ENCODE data around the gene PZP.

PZP gene

GRCh38 chr12:9115731-9116559 lies 92.2 kb downstream of the PZP start, which contains the start of gene A2M:
A2M (minus strand) TSS chr12:9115919; CDS start chr12:9115849, 70 bp downstream.
- no peak within 1 kb of the TSS for H3K4me3 ChIP-seq (ENCODE audit: low read depth, low read length)
- H2AK5ac ChIP-seq (ENCODE audit: low read length): no peak within 1 kb of the TSS
- no peak within 1 kb of the TSS for H2BK120ac ChIP-seq (ENCODE audit: insufficient read depth, low read length, poor library complexity)
- no peak for DNase-seq
- H3K27ac ChIP-seq (ENCODE audit: low read depth, low read length): no peak within 1 kb of the TSS
- H3K18ac ChIP-seq (ENCODE audit: low read length): no peak within 1 kb of the TSS
- H3K4me2 ChIP-seq (ENCODE audit: low read length): no peak within 1 kb of the TSS
- H3K79me1 ChIP-seq (ENCODE audit: low read length): no peaks in the 10 kb centered on the region
- no peak within 1 kb of the TSS for H2AFZ ChIP-seq (ENCODE audit: insufficient read depth, low read length, poor library complexity)
- H4K8ac ChIP-seq (ENCODE audit: low read depth, low read length): no peak within 1 kb of the TSS
- H3K23ac ChIP-seq (ENCODE audit: low read length): no peak within 1 kb of the TSS
- no peaks in the 10 kb centered on the region for H3K27me3 ChIP-seq (ENCODE audit: insufficient read depth, low read length)
- H3K4ac ChIP-seq (ENCODE audit: low read depth, low read length): no peak within 1 kb of the TSS
- H3K14ac ChIP-seq (ENCODE audit: low read length): no peak within 1 kb of the TSS
- H3K9me3 ChIP-seq (ENCODE audit: insufficient read depth, low read depth, low read length): no peaks in the 10 kb centered on the region
- WGBS (ENCODE audit: extremely low coverage, insufficient coverage, insufficient read length): 100% methylated on average over 2 of the region's 9 CpGs
- no peak within 1 kb of the TSS for H3K9ac ChIP-seq (ENCODE audit: low read length)
- H2BK12ac ChIP-seq (ENCODE audit: low read length): no peak within 1 kb of the TSS
- no peak within 1 kb of the TSS for H4K12ac ChIP-seq (ENCODE audit: low read depth, low read length)
- no peak within 1 kb of the TSS for H2BK5ac ChIP-seq (ENCODE audit: low read depth, low read length, poor library complexity)
- H4K91ac ChIP-seq (ENCODE audit: low read depth, low read length): no peak within 1 kb of the TSS
- H3K36me3 ChIP-seq (ENCODE audit: control insufficient read depth in 1 of 2, insufficient read depth in 2 of 2, low read length in 2 of 2): no peaks in the 10 kb centered on the region
- no peaks in the 10 kb centered on the region for H3K79me2 ChIP-seq (ENCODE audit: control insufficient read depth, insufficient read depth, low read length, poor library complexity)
- no peaks in the 10 kb centered on the region for H3K4me1 ChIP-seq (ENCODE audit: control insufficient read depth in 1 of 2, insufficient read depth in 2 of 2, low read length in 2 of 2)

- Histone ChIP-seq H3K79me2 (ENCODE audit: control insufficient read depth, insufficient read depth, low read length, poor library complexity) (no peaks in the 10 kb centered on the region), H3K4me1 (ENCODE audit: control insufficient read depth in 1 of 2, insufficient read depth in 2 of 2, low read length in 2 of 2) (no peaks in the 10 kb centered on the region), H4K12ac (ENCODE audit: low read depth, low read length) (no peak overlapping the region), H4K8ac (ENCODE audit: low read depth, low read length) (no peak overlapping the region), H3K4ac (ENCODE audit: low read depth, low read length) (no peak overlapping the region), H3K18ac (ENCODE audit: low read length) (no peak overlapping the region), H2BK5ac (ENCODE audit: low read depth, low read length, poor library complexity) (no peak overlapping the region), H3K9ac (ENCODE audit: low read length) (no peak overlapping the region), H2AFZ (ENCODE audit: insufficient read depth, low read length, poor library complexity) (no peak overlapping the region), H3K36me3 (ENCODE audit: control insufficient read depth in 1 of 2, insufficient read depth in 2 of 2, low read length in 2 of 2) (no peaks in the 10 kb centered on the region), H2AK5ac (ENCODE audit: low read length) (no peak overlapping the region), H3K27me3 (ENCODE audit: insufficient read depth, low read length) (no peaks in the 10 kb centered on the region), H3K9me3 (ENCODE audit: insufficient read depth, low read depth, low read length) (no peaks in the 10 kb centered on the region), H4K91ac (ENCODE audit: low read depth, low read length) (no peak overlapping the region), H3K23ac (ENCODE audit: low read length) (no peak overlapping the region), H2BK12ac (ENCODE audit: low read length) (no peak overlapping the region), H3K79me1 (ENCODE audit: low read length) (no peaks in the 10 kb centered on the region), H3K14ac (ENCODE audit: low read length) (no peak overlapping the region), H3K27ac (ENCODE audit: low read depth, low read length) (no peak overlapping the region), H2BK120ac (ENCODE audit: insufficient read depth, low read length, poor library complexity) (no peak overlapping the region), H3K4me2 (ENCODE audit: low read length) (no peak overlapping the region), H3K4me3 (ENCODE audit: low read depth, low read length) (no peak overlapping the region)
- DNase-seq: peak in 1 of 2 donors; percentile 40
Measured at GRCh38 chr12:9114946-9115345, 93.2 kb downstream of the PZP start.

- Histone ChIP-seq H3K23ac (ENCODE audit: low read length) (no peak overlapping the region), H2AFZ (ENCODE audit: insufficient read depth, low read length, poor library complexity) (no peak overlapping the region), H3K18ac (ENCODE audit: low read length) (no peak overlapping the region), H2BK120ac (ENCODE audit: insufficient read depth, low read length, poor library complexity) (no peak overlapping the region), H3K4me1 (ENCODE audit: control insufficient read depth in 1 of 2, insufficient read depth in 2 of 2, low read length in 2 of 2) (no peaks in the 10 kb centered on the region), H3K14ac (ENCODE audit: low read length) (no peak overlapping the region), H3K9me3 (ENCODE audit: insufficient read depth, low read depth, low read length) (no peaks in the 10 kb centered on the region), H3K36me3 (ENCODE audit: control insufficient read depth in 1 of 2, insufficient read depth in 2 of 2, low read length in 2 of 2) (no peaks in the 10 kb centered on the region), H3K4ac (ENCODE audit: low read depth, low read length) (no peak overlapping the region), H3K9ac (ENCODE audit: low read length) (no peak overlapping the region), H3K27ac (ENCODE audit: low read depth, low read length) (no peak overlapping the region), H3K4me2 (ENCODE audit: low read length) (no peak overlapping the region), H2BK5ac (ENCODE audit: low read depth, low read length, poor library complexity) (no peak overlapping the region), H3K79me1 (ENCODE audit: low read length) (no peaks in the 10 kb centered on the region), H4K8ac (ENCODE audit: low read depth, low read length) (no peak overlapping the region), H2BK12ac (ENCODE audit: low read length) (no peak overlapping the region), H3K4me3 (ENCODE audit: low read depth, low read length) (no peak overlapping the region), H3K79me2 (ENCODE audit: control insufficient read depth, insufficient read depth, low read length, poor library complexity) (no peaks in the 10 kb centered on the region), H3K27me3 (ENCODE audit: insufficient read depth, low read length) (no peaks in the 10 kb centered on the region), H4K12ac (ENCODE audit: low read depth, low read length) (no peak overlapping the region), H4K91ac (ENCODE audit: low read depth, low read length) (no peak overlapping the region), H2AK5ac (ENCODE audit: low read length) (no peak overlapping the region)
- WGBS (ENCODE audit: extremely low coverage, insufficient coverage, insufficient read length): no CpG with 5 or more reads among the region's 1 CpG
- DNase-seq: no peak
Measured at GRCh38 chr12:9113987-9114309, 94.2 kb downstream of the PZP start.

GRCh38 chr12:9113296-9113986 lies 94.8 kb downstream of the PZP start:
- Histone ChIP-seq H3K14ac (ENCODE audit: low read length) (no peak overlapping the region), H3K23ac (ENCODE audit: low read length) (no peak overlapping the region), H2BK12ac (ENCODE audit: low read length) (no peak overlapping the region), H3K18ac (ENCODE audit: low read length) (no peak overlapping the region), H3K79me2 (ENCODE audit: control insufficient read depth, insufficient read depth, low read length, poor library complexity) (no peaks in the 10 kb centered on the region), H3K4me2 (ENCODE audit: low read length) (no peak overlapping the region), H4K12ac (ENCODE audit: low read depth, low read length) (no peak overlapping the region), H3K79me1 (ENCODE audit: low read length) (no peaks in the 10 kb centered on the region), H2AFZ (ENCODE audit: insufficient read depth, low read length, poor library complexity) (no peak overlapping the region), H3K9me3 (ENCODE audit: insufficient read depth, low read depth, low read length) (no peaks in the 10 kb centered on the region), H2AK5ac (ENCODE audit: low read length) (no peak overlapping the region), H3K36me3 (ENCODE audit: control insufficient read depth in 1 of 2, insufficient read depth in 2 of 2, low read length in 2 of 2) (no peaks in the 10 kb centered on the region), H3K4ac (ENCODE audit: low read depth, low read length) (no peak overlapping the region), H2BK5ac (ENCODE audit: low read depth, low read length, poor library complexity) (no peak overlapping the region), H4K8ac (ENCODE audit: low read depth, low read length) (no peak overlapping the region), H3K9ac (ENCODE audit: low read length) (no peak overlapping the region), H4K91ac (ENCODE audit: low read depth, low read length) (no peak overlapping the region), H3K4me3 (ENCODE audit: low read depth, low read length) (no peak overlapping the region), H2BK120ac (ENCODE audit: insufficient read depth, low read length, poor library complexity) (no peak overlapping the region), H3K27me3 (ENCODE audit: insufficient read depth, low read length) (no peaks in the 10 kb centered on the region), H3K4me1 (ENCODE audit: control insufficient read depth in 1 of 2, insufficient read depth in 2 of 2, low read length in 2 of 2) (no peaks in the 10 kb centered on the region), H3K27ac (ENCODE audit: low read depth, low read length) (no peak overlapping the region)
- DNase-seq: no peak
- WGBS (ENCODE audit: extremely low coverage, insufficient coverage, insufficient read length): no CpG with 5 or more reads among the region's 7 CpGs
